Duodenal mucosa (tissue), 2 donors: ENCODE measurements around the gene ADGB.
"Not testable (repeated sequence)": the region's sequence is repeated elsewhere in the genome, so short reads cannot be mapped to it uniquely, and the experiment has no call there.

ENCODE experiments used
- H3K27ac ChIP-seq: one replicate; pipeline ENCODE4 v1.7.0; 2013; ENCODE audit warnings: low read depth, low read length
- H3K27me3 ChIP-seq, 2 donors: one replicate each; pipeline ENCODE4 v1.7.0; 2013; ENCODE audit warnings: low read length in 2 of 2, control low read depth in 1 of 2; ENCODE audit not compliant: insufficient read depth in 2 of 2, control insufficient read depth in 1 of 2
- H3K36me3 ChIP-seq, 2 donors: one replicate each; pipeline ENCODE4 v1.7.0; 2013; ENCODE audit warnings: low read length in 2 of 2, control low read depth in 1 of 2; ENCODE audit not compliant: insufficient read depth in 2 of 2, control insufficient read depth in 1 of 2
- H3K4me1 ChIP-seq, 2 donors: one replicate each; pipeline ENCODE4 v1.7.0; 2013; ENCODE audit warnings: low read length in 2 of 2, control low read depth in 1 of 2; ENCODE audit not compliant: insufficient read depth in 2 of 2, control insufficient read depth in 1 of 2
- H3K4me3 ChIP-seq, 2 donors: one replicate each; pipeline ENCODE4 v1.7.0; 2013; ENCODE audit warnings: low read length in 2 of 2, low read depth in 1 of 2
- H3K9ac ChIP-seq, 2 donors: one replicate each; pipeline ENCODE4 v1.7.0; 2013; ENCODE audit warnings: low read length in 2 of 2, low read depth in 1 of 2
- H3K9me3 ChIP-seq, 2 donors: one replicate each; pipeline ENCODE4 v1.7.0; 2013; ENCODE audit warnings: low read length in 2 of 2, control low read depth in 1 of 2; ENCODE audit not compliant: control insufficient read depth in 1 of 2

ADGB gene

GRCh38 chr6:146598772-146599405 is at the start of gene ADGB:
TSS of gene ADGB (plus strand) at chr6:146598972. CDS start at chr6:146599041, 69 bp downstream.
- Histone ChIP-seq H3K9me3 (no peaks in the 10 kb centered on the region), H3K27me3 (no peaks in the 10 kb centered on the region), H3K4me3 (peak within 1 kb of the TSS; percentile 38 to 60), H3K36me3 (no peaks in the 10 kb centered on the region), H3K9ac (peak within 1 kb of the TSS in 1 of 2 donors; percentile 10), H3K27ac (no peak within 1 kb of the TSS), H3K4me1 (no peaks in the 10 kb centered on the region)

- Histone ChIP-seq H3K9me3 (no peaks in the 10 kb centered on the region), H3K9ac (no peak overlapping the region), H3K36me3 (no peaks in the 10 kb centered on the region), H3K27me3 (no peaks in the 10 kb centered on the region), H3K4me1 (peaks cover 0 to 4% of the 10 kb centered on the region in 2 donors), H3K27ac (no peak overlapping the region), H3K4me3 (no peak overlapping the region)
These were observed 47.9 kb upstream of the ADGB start for GRCh38 chr6:146550911-146551310.

DNA sequence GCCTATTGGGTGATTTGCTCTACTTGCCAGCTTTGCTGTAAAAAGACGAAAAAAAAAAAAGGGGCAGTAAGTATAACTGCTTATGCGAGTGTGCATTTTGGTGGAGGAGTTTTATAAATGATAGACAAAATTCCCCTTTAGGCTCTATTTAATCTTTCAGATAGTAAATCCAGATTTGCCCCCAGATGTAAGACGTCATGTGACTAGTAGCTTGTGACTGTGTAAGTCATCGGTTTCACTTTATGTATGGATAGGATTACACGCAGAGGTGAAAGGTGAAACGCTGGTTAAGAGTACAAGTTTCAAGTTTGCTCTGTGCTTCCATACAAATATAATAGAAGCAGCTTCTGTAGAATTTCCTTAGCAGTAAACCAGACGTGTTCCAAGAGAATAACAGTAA is 47.2 kb upstream of the ADGB start:
- no peak overlapping the region for H3K4me3 ChIP-seq
- no peaks in the 10 kb centered on the region for H3K27me3 ChIP-seq
- H3K27ac ChIP-seq = no peak overlapping the region
- H3K4me1 ChIP-seq = peaks cover 0 to 4% of the 10 kb centered on the region in 2 donors
- no peaks in the 10 kb centered on the region for H3K36me3 ChIP-seq
- no peak overlapping the region for H3K9ac ChIP-seq
- H3K9me3 ChIP-seq = no peaks in the 10 kb centered on the region

GRCh38 chr6:146553377-146554135 is 45.2 kb upstream of the ADGB start:
- H3K27ac ChIP-seq = no peak overlapping the region
- no peak overlapping the region for H3K9ac ChIP-seq
- H3K4me1 ChIP-seq = no peaks in the 10 kb centered on the region
- no peaks in the 10 kb centered on the region for H3K36me3 ChIP-seq
- no peaks in the 10 kb centered on the region for H3K27me3 ChIP-seq
- no peak overlapping the region for H3K4me3 ChIP-seq
- H3K9me3 ChIP-seq = no peaks in the 10 kb centered on the region

DNA sequence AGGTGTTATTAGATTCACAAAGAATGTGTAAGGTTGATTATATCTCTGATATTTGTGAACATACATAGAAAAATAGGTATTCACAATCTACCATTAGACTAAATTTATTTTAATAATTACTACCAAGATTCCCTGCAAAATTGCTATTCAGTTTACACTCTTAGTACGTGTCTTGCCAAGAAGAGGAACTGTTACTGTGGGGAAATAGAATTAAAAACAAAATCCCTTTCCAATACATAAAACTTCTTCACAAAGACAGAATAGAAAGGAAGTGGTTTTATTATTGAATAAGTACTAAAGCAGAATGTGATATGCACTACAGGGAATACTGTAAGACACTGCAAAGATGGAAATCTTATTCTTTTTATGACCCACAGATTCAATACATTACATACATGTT is 38.2 kb upstream of the ADGB start:
- Histone ChIP-seq H3K9ac (no peak overlapping the region), H3K4me3 (no peak overlapping the region), H3K36me3 (no peaks in the 10 kb centered on the region), H3K9me3 (no peaks in the 10 kb centered on the region), H3K27me3 (no peaks in the 10 kb centered on the region), H3K4me1 (no peaks in the 10 kb centered on the region), H3K27ac (no peak overlapping the region)

DNA sequence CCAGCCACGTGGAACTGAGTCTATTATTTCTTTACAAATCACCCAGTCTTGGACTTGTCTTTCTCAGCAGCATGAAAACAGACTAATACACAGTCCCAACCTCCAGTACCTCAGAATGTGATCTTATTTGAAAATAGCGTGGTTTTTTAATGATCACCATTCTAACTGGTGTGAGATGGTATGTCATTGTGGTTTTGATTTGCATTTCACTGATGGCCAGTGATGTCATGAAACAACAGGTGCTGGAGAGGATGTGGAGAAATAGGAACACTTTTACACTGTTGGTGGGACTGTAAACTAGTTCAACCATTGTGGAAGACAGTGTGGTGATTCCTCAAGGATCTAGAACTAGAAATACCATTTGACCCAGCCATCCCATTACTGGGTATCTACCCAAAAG is 32.1 kb upstream of the ADGB start:
- not testable (repeated sequence) for H3K36me3 ChIP-seq

DNA sequence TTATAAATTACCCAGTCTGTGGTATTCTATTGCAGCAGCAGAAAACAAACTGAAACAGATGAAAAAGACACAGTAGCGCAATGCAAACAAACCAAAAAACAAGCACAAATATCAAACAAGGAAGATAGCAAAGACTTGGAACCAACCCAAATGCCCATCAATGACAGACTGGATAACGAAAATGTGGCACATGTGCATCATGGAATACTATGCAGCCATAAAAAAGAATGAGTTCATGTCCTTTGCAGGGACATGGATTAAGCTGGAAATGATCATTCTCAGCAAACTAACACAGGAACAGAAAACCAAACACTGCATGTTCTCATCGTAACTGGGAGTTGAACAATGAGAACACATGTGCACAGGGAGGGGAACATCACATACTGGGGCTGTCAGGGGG is 30.2 kb upstream of the ADGB start:
- not testable (repeated sequence) for H3K9ac ChIP-seq, H3K27me3 ChIP-seq, H3K36me3 ChIP-seq, H3K27ac ChIP-seq, H3K4me1 ChIP-seq, H3K9me3 ChIP-seq, H3K4me3 ChIP-seq

More for the DNA sequence above, 32.1 kb upstream of the ADGB start:
- H3K27me3 ChIP-seq, H3K4me1 ChIP-seq, H3K27ac ChIP-seq, H3K4me3 ChIP-seq, H3K9me3 ChIP-seq, H3K9ac ChIP-seq: not testable (repeated sequence)

DNA sequence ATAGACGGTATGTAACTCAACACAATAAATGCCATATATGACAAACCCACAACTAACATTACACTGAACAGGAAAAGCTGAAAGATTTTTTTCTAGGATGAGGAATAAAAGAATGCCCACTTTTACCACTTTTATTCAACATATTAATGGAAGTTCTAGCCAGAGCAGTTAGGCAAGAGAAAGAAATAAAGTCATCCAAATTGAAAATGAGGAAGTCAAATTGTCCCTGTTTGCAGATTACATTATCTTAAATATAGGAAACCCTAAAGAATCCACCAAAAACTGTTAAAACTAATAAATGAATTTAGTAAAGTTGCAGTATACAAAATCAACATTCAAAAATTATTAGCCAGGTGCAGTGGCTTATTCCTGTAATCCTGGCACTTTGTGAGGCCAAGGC is 24.6 kb upstream of the ADGB start:
- Histone ChIP-seq H3K4me1 (no peaks in the 10 kb centered on the region), H3K4me3 (no peak overlapping the region), H3K27ac (no peak overlapping the region), H3K9me3 (peaks cover 0 to 2% of the 10 kb centered on the region in 2 donors), H3K36me3 (no peaks in the 10 kb centered on the region), H3K9ac (no peak overlapping the region), H3K27me3 (no peaks in the 10 kb centered on the region)

DNA sequence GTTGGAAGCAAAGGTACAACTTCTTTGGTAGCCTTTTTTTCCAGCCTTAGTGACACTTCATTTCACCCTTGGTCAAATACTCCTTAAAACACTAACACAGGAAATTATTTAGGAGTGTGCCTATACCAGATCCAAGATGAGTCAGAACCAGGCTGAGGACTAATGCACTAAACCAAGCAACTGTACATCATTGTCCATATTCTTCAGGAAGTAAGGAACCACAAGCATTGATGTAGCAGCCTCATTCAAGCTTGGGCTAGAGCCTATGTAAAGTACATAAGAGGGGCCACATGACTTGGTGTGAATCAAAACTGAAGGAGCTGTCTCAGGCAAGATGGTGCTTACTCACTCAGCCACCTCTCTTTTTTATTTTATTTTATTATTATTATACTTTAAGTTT is 20.7 kb upstream of the ADGB start:
- no peaks in the 10 kb centered on the region for H3K27me3 ChIP-seq
- H3K27ac ChIP-seq = no peak overlapping the region
- no peaks in the 10 kb centered on the region for H3K36me3 ChIP-seq
- H3K9me3 ChIP-seq = no peaks in the 10 kb centered on the region
- H3K9ac ChIP-seq = no peak overlapping the region
- H3K4me1 ChIP-seq = no peaks in the 10 kb centered on the region
- H3K4me3 ChIP-seq = no peak overlapping the region

- no peak overlapping the region for H3K9ac ChIP-seq
- H3K4me1 ChIP-seq = no peaks in the 10 kb centered on the region
- no peaks in the 10 kb centered on the region for H3K36me3 ChIP-seq
- H3K4me3 ChIP-seq = no peak overlapping the region
- H3K27ac ChIP-seq = no peak overlapping the region
- no peaks in the 10 kb centered on the region for H3K9me3 ChIP-seq
- H3K27me3 ChIP-seq = no peaks in the 10 kb centered on the region
These were observed 16.8 kb upstream of the ADGB start for GRCh38 chr6:146581968-146582367.
